ENCODE data around the gene FOXJ3. TPM values are rescaled to one million over a fixed set of nuclear protein-coding genes. Genes with fewer than 3 reads are reported as not detected.

FOXJ3 gene
- total and polyA plus RNA-seq, 4 donors, result 5.3 to 16.8 (median 12.4) TPM

GRCh38 chr1:42128499-42128898 is 206.5 kb downstream of the FOXJ3 start:
- H3K9me3 ChIP-seq (ENCODE audit: control insufficient read depth in 4 of 4, low read length in 3 of 4), result no peaks in the 10 kb centered on the region
- WGBS, result 61% methylated on average over 2 of the region's 2 CpGs
- H3K27ac ChIP-seq (ENCODE audit: low read depth in 1 of 2, low read length in 2 of 2), result no peak overlapping the region
- no peaks in the 10 kb centered on the region for H3K27me3 ChIP-seq (ENCODE audit: control insufficient read depth in 4 of 4, insufficient read depth in 4 of 4, low read length in 3 of 4)
- no peaks in the 10 kb centered on the region for H3K4me1 ChIP-seq (ENCODE audit: control insufficient read depth in 4 of 4, insufficient read depth in 4 of 4, low read length in 3 of 4)
- H3K9ac ChIP-seq (ENCODE audit: low read depth in 1 of 2, low read length in 2 of 2), result no peak overlapping the region
- no peak overlapping the region for H3K4me3 ChIP-seq (ENCODE audit: low read depth in 1 of 3, low read length in 3 of 3)
- H3K36me3 ChIP-seq (ENCODE audit: control insufficient read depth in 4 of 4, insufficient read depth in 3 of 4, low read depth in 1 of 4, low read length in 3 of 4), result no peaks in the 10 kb centered on the region
- TF ChIP-seq CTCF (IDR thresholded peaks at IDR 0.05; ENCODE audit: low read depth, low read length, missing input control) (no peak), FOXA1 (IDR thresholded peaks at IDR 0.05) (no peak), ZBTB33 (IDR thresholded peaks at IDR 0.05) (no peak), GABPA (IDR thresholded peaks at IDR 0.05 in 1 of 2, conservative IDR thresholded peaks at IDR 0.05 in 1 of 2) (no peak), MAX (IDR thresholded peaks at IDR 0.05) (no peak), HNF4A (conservative IDR thresholded peaks at IDR 0.05) (no peak), JUND (IDR thresholded peaks at IDR 0.05) (no peak), RXRA (IDR thresholded peaks at IDR 0.05) (no peak), TAF1 (conservative IDR thresholded peaks at IDR 0.05) (no peak), RAD21 (IDR thresholded peaks at IDR 0.05) (no peak), YY1 (IDR thresholded peaks at IDR 0.05) (no peak)
- DNase-seq (ENCODE audit: low spot score), result no peak

GRCh38 chr1:42127767-42128166 is 207.3 kb downstream of the FOXJ3 start:
- TF ChIP-seq REST (IDR thresholded peaks at IDR 0.05) (no peak), JUND (IDR thresholded peaks at IDR 0.05) (no peak), CTCF (IDR thresholded peaks at IDR 0.05; ENCODE audit: low read depth, low read length, missing input control) (no peak), RXRA (IDR thresholded peaks at IDR 0.05) (no peak), GABPA (IDR thresholded peaks at IDR 0.05 in 1 of 2, conservative IDR thresholded peaks at IDR 0.05 in 1 of 2) (no peak), TAF1 (conservative IDR thresholded peaks at IDR 0.05) (no peak), EGR1 (IDR thresholded peaks at IDR 0.05; ENCODE audit: low read depth in 2 of 2) (no peak), MAX (IDR thresholded peaks at IDR 0.05) (no peak), FOXA1 (IDR thresholded peaks at IDR 0.05) (no peak), RAD21 (IDR thresholded peaks at IDR 0.05) (no peak), ATF3 (IDR thresholded peaks at IDR 0.05) (no peak)
- WGBS, result 92% methylated on average over 6 of the region's 6 CpGs
- H3K27me3 ChIP-seq (ENCODE audit: control insufficient read depth in 4 of 4, insufficient read depth in 4 of 4, low read length in 3 of 4), result no peaks in the 10 kb centered on the region
- no peaks in the 10 kb centered on the region for H3K4me1 ChIP-seq (ENCODE audit: control insufficient read depth in 4 of 4, insufficient read depth in 4 of 4, low read length in 3 of 4)
- no peak for DNase-seq (ENCODE audit: low spot score)
- H3K9me3 ChIP-seq (ENCODE audit: control insufficient read depth in 4 of 4, low read length in 3 of 4), result no peaks in the 10 kb centered on the region
- no peak overlapping the region for H3K27ac ChIP-seq (ENCODE audit: low read depth in 1 of 2, low read length in 2 of 2)
- no peaks in the 10 kb centered on the region for H3K36me3 ChIP-seq (ENCODE audit: control insufficient read depth in 4 of 4, insufficient read depth in 3 of 4, low read depth in 1 of 4, low read length in 3 of 4)
- no peak overlapping the region for H3K9ac ChIP-seq (ENCODE audit: low read depth in 1 of 2, low read length in 2 of 2)
- H3K4me3 ChIP-seq (ENCODE audit: low read depth in 1 of 3, low read length in 3 of 3), result no peak overlapping the region
